ENCODE results near the gene PYROXD2. TPM values are rescaled to one million over a fixed set of nuclear protein-coding genes. Genes with fewer than 3 reads are reported as not detected.

PYROXD2 gene
- total and polyA plus RNA-seq, 10 of the 15 experiments (the other 5 are each of a cell fraction or from before 2014, with no cell fraction given), result 4.8 to 15.8 (median 11.1) TPM

GRCh38 chr10:98403812-98404504 is 11.0 kb downstream of the PYROXD2 start (continued):
- TF ChIP-seq CBX3 (IDR thresholded peaks at IDR 0.05; ENCODE audit: borderline replicate concordance, low read depth), result no peak
- no peak for TF ChIP-seq TAF1 (IDR thresholded peaks at IDR 0.05; ENCODE audit: borderline replicate concordance, low read depth, low read length)
- TF ChIP-seq MTA2 (IDR thresholded peaks at IDR 0.05; ENCODE audit: low read depth), result peak; percentile 72; the same call in 1 of the 2 replicates
- TF ChIP-seq EZH2 (IDR thresholded peaks at IDR 0.05; ENCODE audit: borderline replicate concordance, control insufficient read depth, low read depth, low read length), result no peak
- TF ChIP-seq TCF3 (IDR thresholded peaks at IDR 0.05; ENCODE audit: borderline replicate concordance, insufficient read depth, low read depth, low read length), result no peak
- no peak for TF ChIP-seq JUND (IDR thresholded peaks at IDR 0.05; ENCODE audit: low read depth, low read length)
- TF ChIP-seq MAX (IDR thresholded peaks at IDR 0.05; ENCODE audit: low read depth, low read length), result no peak
- peak; percentile 4; the same call in 1 of the 2 replicates for TF ChIP-seq RUNX3 (IDR thresholded peaks at IDR 0.05; ENCODE audit: low read length)
- TF ChIP-seq SUPT20H (IDR thresholded peaks at IDR 0.05; ENCODE audit: borderline replicate concordance, control insufficient read depth, low read depth, low read length), result no peak
- no peak for TF ChIP-seq WRNIP1 (IDR thresholded peaks at IDR 0.05; ENCODE audit: borderline replicate concordance, low read depth, low read length)
- TF ChIP-seq MYB (IDR thresholded peaks at IDR 0.05; ENCODE audit: borderline replicate concordance, low read depth, low read length), result no peak
- TF ChIP-seq ZNF24 (IDR thresholded peaks at IDR 0.05), result no peak
- TF ChIP-seq MTA3 (IDR thresholded peaks at IDR 0.05; ENCODE audit: borderline replicate concordance, low read length), result no peak
- TF ChIP-seq ATF2 (IDR thresholded peaks at IDR 0.05; ENCODE audit: low read length), result no peak; the same call in 1 of the 2 replicates
- TF ChIP-seq ZBTB40 (IDR thresholded peaks at IDR 0.05; ENCODE audit: borderline replicate concordance), result no peak

All from GM12878 (cell line).